ENCODE measurements around the gene VOPP1.

VOPP1 gene

DNA sequence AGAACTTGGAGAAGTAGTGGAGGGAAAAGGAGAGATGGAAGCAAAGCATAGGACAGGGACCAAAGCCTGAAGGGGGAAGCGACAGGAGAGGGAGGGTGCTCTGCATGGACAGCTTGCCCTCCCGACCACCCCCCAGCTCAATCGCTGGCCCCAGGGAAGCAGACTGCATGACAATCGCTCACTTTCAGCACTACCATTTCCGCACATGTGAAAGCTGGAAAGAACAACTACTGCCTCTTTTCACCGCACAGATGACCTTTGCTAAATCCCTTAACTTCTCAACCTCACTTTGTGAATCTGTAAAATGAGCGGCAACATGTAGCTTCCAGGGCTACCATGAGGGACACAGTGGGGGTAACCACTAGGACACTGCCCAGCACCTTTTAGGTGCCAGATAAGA is 17.1 kb downstream of the VOPP1 start:
- DNase-seq (ENCODE audit: low read depth): no peak

DNA sequence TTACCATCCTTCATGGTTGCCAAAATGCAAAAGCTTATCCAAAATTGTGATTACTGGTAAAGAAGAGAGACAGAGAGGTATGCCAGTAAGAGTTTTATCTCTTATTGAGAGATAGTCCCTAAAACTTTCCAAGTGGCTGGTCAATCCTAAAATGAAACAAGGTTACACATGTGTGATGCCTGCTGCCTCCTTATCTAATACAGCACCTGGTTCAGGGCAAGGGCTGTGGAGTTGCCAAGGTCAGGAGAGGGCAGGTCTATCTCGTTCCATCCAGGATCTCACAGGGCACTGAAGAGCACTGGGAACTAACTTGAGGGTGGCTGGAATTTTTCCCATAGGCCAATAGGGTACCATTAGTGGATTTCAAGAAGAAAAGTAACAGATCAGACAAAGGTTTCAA is 18.3 kb downstream of the VOPP1 start:
- no peak for DNase-seq (ENCODE audit: low read depth)

DNA sequence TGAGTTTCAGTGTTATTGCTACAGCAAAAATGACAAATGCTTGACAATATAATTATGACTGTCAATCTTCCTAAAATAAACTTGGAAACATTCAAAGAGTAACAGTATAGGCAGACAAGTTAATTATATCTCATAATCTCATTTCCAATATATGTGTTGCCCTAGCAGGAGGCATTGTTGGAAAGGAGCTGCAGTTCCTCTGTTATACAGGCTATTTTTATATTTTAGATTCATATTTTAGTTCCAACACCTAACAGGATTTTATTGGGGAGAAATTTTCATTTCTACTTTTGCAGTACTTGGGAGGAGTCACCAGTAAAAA is 19.3 kb downstream of the VOPP1 start:
- no peak for DNase-seq (ENCODE audit: low read depth)

DNA sequence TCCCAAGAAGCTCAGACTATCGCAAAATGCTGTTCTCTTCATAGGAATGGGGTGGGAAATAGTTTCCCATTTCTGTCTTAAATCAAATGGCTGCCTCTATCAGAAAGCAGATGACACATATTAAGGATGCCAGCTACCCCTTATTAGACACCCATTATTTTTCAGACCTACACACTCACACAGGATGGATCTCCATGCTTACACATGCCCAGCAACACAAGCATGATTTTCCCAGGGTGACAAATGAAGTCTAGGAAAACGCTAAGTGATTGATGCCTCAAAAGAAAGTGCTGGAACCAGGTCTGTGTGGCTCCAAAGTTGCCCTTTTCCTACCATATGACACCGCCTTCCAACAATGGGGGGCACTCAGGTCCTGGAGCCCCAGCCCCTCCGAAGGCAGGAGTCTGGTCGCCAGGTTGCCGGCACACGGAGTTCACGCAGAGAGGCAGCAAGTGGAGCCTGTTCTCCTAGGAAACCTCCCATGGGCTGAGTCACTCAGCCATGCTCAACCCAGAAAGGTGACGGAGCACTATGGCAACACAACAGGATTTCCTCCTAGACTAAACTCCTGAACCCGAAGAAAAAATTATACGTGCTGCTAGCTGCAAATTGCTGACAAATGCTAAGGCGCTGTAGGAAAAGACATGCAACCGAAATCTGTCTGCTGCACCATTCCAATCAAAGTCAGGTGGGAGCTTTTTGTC is 19.8 kb downstream of the VOPP1 start:
- no peak for DNase-seq (ENCODE audit: low read depth)

DNA sequence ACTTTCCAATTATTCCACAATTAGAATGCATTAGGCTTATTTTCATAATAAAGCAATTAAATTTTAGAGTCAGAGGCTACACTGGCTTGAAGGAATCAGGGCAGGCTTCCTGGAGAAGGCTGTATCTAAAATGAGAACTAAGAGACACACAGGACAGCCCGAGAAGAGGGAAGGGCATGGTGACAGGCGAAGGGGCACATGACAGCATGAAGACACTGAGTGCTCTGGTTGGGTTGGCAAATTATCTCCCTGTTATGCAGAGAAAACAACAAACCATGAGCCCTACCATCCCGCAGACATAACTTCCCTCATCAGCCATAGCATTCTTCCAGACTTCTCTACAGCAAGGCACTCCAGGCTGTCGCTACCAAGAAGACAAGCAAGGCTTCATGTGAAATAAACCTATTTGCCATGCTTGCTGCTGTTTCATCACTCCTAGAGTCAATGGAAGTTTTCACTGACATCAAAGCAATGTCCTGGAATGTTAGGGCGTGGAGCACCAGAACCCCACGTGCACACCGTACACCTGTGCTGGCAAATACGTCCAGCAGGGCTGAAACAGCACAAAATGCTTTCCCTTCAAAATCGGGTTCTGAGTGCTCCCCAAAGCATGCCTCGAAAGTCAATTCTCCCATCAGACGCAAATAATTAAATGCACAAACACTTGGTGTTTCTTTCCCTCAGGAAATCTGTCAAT is 21.3 kb downstream of the VOPP1 start:
- DNase-seq (ENCODE audit: low read depth): no peak

DNA sequence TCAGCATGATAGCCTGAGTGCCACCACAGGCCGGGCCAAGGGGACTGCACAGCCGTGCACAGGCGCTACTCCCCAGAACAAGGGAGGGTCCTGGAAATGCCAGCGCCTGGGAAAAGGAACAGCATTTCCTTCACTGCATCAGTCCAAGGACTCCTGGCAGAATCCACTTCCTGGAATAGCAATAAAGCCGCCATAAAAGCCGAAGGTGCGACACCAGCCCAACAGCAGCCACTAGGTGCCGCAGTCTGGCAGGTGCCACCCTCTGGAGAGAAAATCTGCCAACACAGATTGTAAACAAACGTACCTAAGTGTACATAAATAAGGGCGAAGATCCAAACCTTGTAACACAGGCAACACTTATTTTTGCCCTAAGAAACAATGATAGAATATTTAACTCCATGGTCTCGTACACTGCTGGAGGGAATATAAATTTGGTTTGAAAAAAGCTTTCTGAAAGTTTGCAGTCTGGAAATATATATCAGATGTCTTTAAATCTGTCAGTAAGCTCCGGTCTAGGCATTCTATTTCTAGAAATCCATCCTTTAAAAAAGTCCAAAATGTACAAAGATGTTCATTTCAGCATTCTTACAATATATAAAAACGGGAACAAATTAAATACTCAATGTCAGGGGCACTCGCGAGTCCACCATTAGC is 22.2 kb downstream of the VOPP1 start:
- no peak for DNase-seq (ENCODE audit: low read depth)

DNA sequence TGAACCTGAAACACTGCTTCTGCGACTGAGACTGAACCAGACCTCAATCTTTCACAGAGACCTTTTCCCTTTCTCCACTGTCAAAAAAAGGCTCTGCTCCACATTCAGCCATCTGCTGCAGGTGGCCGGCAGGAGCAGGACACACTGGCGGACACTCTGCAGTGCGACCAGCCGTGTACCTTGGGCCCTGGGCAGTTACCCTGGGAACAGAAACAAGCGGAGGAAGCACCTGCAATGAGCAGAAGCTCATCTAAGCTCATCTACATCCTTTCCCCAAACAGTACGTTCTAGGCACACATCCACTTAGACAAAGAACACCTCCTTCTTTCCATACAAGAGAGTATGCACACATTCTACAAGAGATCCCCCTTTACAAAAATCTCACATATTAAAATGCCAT is 22.8 kb downstream of the VOPP1 start:
- no peak for DNase-seq (ENCODE audit: low read depth)

DNA sequence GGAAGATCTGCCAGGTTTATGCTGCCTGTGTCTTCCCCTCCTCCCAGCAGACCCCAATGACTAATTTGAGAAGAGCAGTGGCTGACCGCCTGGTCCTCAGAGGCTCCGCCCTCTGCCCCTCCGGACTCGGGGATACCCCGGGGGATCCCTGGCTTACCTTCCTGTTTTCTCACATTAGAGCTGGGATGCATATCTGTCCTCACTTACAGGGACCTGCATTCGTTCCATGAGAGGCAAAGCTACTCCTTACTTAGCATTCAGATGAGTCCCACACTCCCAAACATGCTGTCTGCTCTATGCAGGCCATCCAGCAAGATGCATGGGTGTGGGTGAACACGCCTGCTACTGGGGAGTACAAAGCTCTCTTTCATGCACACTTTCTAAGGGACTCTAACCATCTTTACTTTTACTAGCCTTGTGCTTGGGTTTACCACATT is 24.0 kb downstream of the VOPP1 start:
- DNase-seq (ENCODE audit: low read depth): no peak

DNA sequence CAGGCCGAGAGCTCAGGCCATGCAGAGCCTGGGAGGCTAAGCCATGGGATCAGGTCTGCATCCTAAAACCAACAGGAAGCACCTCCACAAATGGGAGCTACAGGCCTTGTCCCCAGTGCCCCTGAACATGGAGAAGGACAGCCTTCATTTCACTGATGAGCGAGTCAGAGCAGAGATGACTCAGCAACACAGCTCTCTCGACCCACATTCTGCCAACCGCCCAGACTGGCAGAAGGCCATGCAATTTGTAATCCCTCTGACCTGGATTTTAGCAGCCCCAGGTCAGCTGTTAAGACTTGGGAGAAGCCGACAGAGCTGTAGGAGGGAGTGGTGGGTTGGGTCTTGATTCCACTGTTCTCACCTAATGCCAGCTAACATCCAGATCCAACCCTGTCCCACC is 25.5 kb downstream of the VOPP1 start:
- no peak for DNase-seq (ENCODE audit: low read depth)

DNA sequence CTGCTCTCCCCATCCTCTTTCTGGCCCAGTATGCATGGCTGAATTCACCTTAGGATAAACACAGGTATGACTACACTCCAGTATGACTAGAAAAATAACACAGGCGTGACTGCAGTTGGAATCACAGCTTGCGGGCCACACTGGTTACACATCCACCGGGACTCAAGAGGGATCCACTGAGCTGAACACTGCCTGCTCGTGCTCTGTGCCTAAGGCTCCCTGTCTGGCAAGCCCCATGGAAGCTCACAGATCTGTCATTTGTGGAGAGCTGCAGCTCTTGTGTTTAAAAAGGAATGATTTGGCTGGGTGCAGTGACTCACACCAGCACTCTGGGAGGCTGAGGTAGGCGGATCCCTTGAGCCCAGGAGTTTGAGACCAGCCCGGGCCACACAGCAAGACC is 26.8 kb downstream of the VOPP1 start:
- DNase-seq (ENCODE audit: low read depth): no peak

DNA sequence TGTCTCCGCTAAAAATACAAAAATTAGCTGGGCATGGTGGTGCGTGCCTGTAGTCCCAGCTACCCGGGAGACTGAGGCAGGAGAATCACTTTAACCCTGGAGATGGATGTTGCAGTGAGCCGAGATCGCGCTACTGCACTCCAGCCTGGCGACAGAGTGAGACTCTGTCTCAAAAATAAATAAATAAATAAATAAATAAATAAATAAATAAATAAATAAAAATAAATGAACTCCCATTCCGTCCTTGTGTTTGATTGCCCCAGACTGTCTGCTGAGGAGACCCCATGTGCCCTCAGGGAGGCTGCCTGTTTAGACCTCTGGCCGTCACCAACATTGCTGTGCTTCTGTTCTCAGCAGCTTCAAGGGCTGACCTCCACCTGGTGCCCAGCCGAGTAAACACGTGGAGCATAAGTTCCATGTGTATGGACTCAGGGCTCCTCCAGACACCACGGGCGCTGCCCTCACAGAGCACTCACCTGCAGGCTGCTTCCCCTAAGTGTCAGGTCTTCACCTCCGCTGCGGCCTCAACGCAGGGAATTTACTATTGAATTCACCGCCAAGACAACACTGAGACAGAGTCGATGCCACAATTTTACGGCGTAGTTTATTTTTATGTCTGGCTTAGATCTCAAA is 32.0 kb downstream of the VOPP1 start:
- no peak for DNase-seq (ENCODE audit: low read depth)

DNA sequence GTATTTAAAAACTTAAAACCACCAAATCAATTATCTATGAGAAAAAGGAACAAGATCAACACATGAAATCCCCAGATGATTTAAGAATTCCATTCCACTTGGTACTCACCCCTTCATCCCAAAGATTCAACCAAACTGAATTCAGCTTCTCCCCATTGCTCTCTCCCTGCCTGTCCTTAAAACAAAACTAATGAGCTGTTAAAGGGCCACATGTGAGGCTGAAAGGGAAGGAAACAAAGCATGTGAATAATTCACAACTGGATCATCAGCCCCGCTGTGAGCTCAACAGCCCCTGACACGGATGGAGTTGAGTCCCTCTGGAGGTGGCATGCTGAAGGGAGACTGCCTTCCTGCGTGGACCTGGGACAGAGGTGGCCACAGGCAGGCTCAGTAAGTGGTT is 32.9 kb downstream of the VOPP1 start:
- no peak for DNase-seq (ENCODE audit: low read depth)

DNA sequence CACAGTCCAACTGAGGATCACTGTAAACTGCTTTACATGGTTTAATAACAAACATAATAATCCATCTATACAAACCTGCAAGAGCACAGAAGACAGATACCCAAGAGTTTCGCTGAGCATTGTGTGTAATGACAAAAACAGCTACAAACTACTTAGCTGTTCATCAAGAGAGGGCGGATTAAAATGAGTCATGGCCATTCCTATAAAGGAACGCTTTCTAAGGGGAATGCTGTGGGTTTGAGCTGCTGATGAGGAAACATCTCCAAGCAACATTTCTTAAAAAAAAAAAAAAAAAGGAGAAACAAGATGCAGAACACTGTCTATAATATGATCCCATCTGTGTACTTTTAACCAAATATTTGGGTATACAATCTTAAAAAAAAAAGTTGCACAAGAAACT is 33.8 kb downstream of the VOPP1 start:
- DNase-seq (ENCODE audit: low read depth): no peak

DNA sequence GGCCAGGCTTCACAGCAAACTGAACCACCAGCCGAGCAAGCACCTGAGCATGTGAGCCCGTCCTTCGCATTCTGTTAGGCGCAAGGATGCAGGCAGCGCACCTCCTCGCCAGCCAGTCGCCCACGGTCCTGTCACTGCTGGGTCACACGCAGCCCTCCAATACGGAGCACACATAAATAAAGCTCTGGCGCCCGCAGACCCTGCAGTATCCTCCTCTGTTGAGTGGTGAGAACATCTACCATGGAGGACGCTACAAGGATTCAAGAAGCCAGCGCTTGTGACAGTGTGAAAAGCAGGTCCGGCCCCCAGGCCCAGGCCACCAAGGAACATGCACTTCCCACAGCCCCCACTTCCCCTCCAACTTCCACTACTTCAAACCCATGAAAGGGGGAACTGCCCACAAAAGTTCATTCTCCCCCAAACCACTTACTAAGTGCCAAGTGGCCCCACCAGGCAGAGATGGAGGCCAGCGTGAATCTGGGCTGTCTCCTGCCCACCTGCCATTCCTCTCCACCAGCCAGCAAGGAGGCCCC is 34.8 kb downstream of the VOPP1 start:
- no peak for DNase-seq (ENCODE audit: low read depth)

DNA sequence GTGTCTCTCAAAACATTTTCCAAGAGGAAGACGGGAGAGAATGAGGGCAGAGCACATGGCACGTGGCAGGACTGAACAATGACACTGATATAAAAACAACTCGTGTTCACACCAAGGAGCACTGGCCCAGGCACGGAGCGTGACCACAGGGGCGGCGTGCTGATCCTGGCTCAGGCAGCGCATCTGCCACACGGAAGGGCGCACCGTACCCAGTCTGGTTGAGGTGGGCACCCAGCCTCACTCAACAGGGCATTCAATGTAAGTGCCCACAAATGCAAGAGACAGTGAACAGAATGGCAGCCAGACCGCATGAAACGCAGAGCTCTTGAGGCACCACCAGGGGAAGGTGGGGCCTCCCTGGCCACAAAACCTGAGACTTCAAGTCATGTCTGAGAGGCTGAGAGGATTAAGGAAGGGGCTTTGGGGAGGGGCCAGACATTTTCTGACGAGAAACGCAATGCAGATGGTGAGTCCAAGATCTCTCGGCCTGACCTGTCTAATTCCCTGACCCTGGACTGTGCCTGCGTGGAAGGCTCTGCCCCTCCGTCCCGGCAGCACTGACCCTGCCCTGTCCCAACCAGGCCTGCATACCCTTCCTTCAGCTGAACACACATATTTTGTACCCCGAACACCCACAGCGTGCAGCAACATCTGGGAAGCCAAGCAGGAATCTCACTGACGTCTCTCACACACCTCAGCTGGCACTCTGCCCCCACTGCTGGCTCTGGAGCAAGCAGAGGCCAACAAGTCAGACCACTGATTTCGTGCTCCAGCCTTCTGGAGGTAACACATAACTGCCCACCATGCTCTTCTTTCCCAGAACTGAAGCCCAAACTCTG is 35.5 kb downstream of the VOPP1 start:
- DNase-seq (ENCODE audit: low read depth): no peak

DNA sequence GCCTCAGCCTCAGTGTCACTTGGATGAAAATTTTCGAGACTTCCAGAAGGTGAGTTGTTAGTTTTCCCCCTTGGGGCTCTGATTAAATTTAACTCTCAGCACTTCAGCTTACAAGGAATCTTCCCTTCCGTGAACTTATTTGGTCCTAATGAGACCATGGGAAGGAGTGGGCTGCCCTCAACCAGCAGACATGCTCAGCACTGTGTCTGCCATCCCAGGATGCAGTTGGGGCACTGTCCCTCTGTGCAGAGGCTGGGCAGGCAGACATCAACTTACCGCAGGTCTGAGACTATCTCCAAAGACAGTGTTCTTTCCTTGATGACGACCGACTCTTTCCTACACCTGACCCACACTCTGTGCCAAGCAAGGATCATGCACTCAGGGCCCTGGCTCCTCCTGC is 36.7 kb downstream of the VOPP1 start:
- DNase-seq (ENCODE audit: low read depth): no peak

DNA sequence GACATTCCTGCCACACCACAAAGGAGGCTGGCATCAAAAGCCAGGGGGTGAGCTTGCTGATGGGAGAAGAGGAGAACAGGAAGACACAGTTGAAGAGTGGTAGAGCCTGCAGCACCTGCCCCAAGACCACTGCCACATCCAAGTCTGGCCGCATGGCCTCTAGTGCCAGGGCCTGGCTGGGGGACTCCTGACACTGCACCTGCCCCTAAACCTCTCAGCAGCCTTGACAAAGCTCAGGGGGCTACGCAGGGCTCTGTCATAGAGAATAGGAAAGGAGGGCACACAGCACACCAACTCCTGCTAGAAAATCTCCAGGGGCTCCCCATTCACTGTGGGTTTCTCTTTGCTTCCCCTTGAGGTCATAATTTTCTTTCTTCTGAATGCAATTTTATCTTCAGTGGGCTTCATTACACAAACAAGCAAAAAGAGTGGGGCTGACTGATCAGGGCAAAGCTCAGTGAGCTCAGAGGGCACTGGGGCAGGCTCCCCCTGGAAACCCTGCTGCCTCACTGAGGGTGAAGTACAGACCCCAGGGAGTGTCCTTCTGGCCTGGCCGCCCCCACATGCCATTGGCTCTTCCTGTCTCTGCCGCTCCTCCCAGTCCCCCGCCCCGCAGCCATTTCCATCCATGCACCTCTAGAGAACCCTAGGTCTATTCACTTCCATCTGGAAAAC is 37.2 kb downstream of the VOPP1 start:
- no peak for DNase-seq (ENCODE audit: low read depth)

DNA sequence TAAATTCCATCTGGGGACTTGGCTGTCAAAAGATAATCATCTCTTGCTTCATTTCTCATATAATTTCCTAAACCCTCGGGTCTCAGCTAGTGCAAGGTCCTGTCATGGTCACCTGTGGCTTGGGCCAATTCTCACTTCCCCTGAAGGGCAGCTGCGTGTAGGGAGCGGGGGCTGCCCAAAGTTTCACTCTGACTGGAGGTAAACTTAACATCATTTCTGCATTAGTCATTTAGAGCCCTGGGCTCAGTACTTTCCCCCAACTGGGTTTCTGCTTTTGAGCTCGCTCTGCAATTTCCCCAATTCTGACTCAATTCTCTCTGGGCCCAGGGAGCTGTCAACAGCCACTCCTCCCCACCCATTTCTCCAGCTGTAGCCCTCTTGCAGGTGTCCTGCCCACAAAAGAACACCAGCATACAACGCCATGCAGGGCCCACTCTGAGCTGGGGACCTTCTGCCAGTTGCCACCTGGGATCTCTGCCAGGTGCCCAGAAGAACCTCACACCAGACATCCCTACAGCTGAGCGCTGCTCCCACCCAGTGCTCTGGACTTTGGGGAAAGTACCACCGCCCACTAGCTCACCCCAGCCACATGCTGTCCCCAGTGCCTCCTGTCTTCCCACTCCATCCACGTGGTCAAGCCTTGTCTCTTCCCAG is 37.9 kb downstream of the VOPP1 start:
- no peak for DNase-seq (ENCODE audit: low read depth)

DNA sequence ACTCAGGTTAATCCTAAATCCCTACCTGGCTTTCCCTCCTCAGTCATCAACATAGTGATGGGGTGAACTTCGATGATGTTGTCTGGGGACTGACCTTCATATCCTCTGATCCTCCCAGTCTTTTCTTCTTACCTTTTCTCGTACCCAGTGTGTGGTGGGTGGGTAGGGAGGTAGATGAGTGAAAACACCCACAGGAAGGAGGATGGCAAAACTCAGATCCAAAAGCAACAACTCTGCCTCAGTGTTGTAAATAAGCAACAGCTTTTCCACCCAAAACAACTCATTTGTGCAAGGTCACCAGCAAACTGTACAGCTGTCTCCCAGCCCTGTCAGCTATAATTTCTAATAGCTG is 38.6 kb downstream of the VOPP1 start:
- no peak for DNase-seq (ENCODE audit: low read depth)

DNA sequence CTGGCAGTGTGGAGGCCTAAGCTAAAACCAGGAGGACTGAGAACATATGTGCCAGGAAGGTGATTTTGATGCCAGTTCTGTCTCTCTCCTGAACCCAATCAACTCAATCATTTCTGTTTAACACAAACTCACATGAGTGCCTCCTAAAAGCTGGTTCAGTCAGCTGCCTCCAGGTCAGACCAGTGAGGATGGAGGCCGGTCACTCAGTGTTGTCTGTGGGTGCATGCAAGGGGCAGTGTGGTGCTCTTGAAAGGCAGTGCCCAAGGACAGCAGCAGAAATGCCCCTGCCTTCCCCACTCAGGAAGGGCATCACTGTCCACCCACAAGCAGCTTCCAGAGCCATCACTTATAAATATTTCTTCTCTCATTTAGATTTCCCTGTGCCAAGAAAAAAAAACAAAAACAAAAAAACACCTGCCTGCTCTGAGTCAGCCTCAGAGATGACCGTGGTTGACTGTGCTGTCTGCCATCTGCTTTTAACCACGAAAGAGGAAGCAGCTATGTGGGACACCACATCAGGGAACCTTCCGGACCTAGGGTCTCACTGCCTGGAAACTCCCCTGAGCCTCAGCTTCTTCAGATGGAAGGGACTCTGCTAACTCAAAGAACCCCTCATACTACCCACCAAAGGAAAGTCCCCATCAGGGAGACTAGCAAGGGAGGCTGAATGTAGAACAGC is 39.1 kb downstream of the VOPP1 start:
- peak; percentile 46 for DNase-seq (ENCODE audit: low read depth)

Measured in stimulated activated CD8-positive, alpha-beta memory T cell treated with anti-CD3 and anti-CD28 coated beads, Interleukin-15, amount 100 ng/mL, for 1 hour (primary cell).